BE2C (cell line): ENCODE data around the gene DNAJC13.

Experiments
- DNase-seq: peaks from one replicate; pipeline ENCODE4 v3.0.0-alpha.2; 2020
- H3K27me3 ChIP-seq: fragments of 250-450 bp; sonication (Bioruptor Pico); 2 replicates; pipeline ENCODE4 v1.5.1; 2020; ENCODE audit warnings: mild to moderate bottlenecking
- H3K36me3 ChIP-seq: fragments of 250-450 bp; sonication (Bioruptor Pico); 2 replicates; pipeline ENCODE4 v1.5.1; 2020; ENCODE audit warnings: mild to moderate bottlenecking
- H3K4me1 ChIP-seq: fragments of 250-450 bp; sonication (Bioruptor Pico); 2 replicates; pipeline ENCODE4 v1.5.1; 2020
- H3K4me3 ChIP-seq: 2 replicates; pipeline ENCODE4 v1.5.1; 2011; ENCODE audit warnings: low read depth, low read length
- H3K9me3 ChIP-seq: fragments of 250-450 bp; sonication (Bioruptor Pico); 2 replicates; pipeline ENCODE4 v1.5.1; 2020
- TF ChIP-seq, protein P1 (sequence below): IDR thresholded peaks from 2 replicates; pipeline ENCODE4 v1.5.1; 2012; ENCODE audit warnings: mild to moderate bottlenecking, low read depth, low read length

DNAJC13 gene

DNA sequence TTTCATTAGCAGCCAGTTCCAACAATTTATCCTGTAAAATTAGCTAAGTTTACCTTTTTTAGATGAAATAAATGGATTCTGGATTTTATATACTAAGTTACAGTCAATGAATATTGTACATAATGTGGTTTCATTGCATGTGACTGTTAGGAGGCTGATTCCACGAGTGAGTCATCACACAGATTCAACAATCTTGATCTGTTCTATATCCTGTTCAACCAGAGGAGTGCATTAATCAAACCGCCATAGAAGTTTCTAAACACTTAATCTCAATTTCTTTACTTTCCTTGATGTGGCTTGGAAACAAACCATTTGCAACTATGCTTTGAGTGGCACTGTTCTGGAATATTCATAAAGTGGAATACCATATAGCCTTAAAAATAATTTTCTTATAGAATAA lies 15.3 kb downstream of the DNAJC13 start:
- H3K4me3 ChIP-seq = no peak overlapping the region
- TF ChIP-seq, protein P1, sequence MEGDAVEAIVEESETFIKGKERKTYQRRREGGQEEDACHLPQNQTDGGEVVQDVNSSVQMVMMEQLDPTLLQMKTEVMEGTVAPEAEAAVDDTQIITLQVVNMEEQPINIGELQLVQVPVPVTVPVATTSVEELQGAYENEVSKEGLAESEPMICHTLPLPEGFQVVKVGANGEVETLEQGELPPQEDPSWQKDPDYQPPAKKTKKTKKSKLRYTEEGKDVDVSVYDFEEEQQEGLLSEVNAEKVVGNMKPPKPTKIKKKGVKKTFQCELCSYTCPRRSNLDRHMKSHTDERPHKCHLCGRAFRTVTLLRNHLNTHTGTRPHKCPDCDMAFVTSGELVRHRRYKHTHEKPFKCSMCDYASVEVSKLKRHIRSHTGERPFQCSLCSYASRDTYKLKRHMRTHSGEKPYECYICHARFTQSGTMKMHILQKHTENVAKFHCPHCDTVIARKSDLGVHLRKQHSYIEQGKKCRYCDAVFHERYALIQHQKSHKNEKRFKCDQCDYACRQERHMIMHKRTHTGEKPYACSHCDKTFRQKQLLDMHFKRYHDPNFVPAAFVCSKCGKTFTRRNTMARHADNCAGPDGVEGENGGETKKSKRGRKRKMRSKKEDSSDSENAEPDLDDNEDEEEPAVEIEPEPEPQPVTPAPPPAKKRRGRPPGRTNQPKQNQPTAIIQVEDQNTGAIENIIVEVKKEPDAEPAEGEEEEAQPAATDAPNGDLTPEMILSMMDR = no peak
- H3K36me3 ChIP-seq = no peaks in the 10 kb centered on the region; the same call in 1 of the 2 replicates
- no peaks in the 10 kb centered on the region for H3K9me3 ChIP-seq
- H3K4me1 ChIP-seq = peaks cover 5% of the 10 kb centered on the region; the same call in 1 of the 2 replicates
- no peaks in the 10 kb centered on the region for H3K27me3 ChIP-seq
- peak; percentile 12 for DNase-seq

DNA sequence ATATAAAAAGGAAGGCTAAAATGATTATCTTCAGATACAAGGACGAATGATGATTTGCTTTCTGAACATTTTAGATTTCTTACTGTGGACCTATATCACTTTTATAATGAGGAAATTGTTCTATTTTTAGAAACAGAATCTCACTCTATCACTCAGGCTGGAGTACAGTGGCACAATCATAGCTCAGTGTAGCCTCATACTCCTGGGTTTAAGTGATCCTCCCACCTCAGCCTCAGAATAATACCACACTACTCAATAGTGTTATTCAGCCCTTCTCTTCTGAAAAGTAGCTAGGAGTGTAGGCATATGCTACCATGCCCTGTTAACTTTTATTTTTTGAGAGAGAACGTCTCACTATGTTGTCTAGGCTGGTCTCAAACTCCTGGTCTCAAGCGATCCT lies 15.8 kb downstream of the DNAJC13 start:
- Histone ChIP-seq H3K27me3 (no peaks in the 10 kb centered on the region), H3K36me3 (no peaks in the 10 kb centered on the region; the same call in 1 of the 2 replicates), H3K4me1 (peaks cover 5% of the 10 kb centered on the region; the same call in 1 of the 2 replicates), H3K4me3 (no peak overlapping the region), H3K9me3 (no peaks in the 10 kb centered on the region)
- TF ChIP-seq, protein P1 = no peak
- DNase-seq = no peak

DNA sequence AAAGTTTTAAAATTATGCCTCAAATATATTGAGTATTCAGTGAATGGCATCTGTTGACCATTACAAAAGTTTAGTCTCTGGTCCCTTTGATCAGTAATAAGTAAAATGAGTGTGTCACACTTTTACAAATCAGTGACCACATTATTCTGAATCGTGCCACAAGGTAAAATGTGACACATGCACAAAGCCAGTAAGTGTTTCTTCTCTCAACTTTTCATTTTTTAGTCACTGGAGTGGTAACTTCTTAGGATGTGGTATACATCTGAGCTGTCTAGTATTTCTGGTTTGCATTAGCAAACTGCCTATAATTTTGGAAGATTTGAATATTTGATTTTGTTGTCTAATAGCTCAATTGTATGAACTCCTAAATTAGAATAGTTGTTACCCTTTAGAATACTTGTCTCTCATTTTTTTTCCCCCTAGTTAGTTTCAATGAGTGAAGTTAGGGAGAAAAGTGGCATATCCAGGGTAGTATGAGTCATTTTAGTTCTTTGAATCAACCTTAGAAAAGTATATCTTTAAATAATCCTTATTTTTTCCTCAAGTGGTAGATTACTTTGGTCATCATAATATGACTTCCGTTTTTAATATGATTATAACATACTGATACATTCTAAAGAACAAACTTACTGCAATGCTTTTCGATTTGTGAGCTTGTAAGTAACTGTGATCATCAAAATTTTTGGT lies 18.1 kb downstream of the DNAJC13 start:
- Histone ChIP-seq H3K4me3 (no peak overlapping the region), H3K4me1 (peaks cover 5% of the 10 kb centered on the region; the same call in 1 of the 2 replicates), H3K27me3 (no peaks in the 10 kb centered on the region), H3K9me3 (no peaks in the 10 kb centered on the region), H3K36me3 (no peaks in the 10 kb centered on the region; the same call in 1 of the 2 replicates)
- TF ChIP-seq, protein P1 = no peak
- no peak for DNase-seq

DNA sequence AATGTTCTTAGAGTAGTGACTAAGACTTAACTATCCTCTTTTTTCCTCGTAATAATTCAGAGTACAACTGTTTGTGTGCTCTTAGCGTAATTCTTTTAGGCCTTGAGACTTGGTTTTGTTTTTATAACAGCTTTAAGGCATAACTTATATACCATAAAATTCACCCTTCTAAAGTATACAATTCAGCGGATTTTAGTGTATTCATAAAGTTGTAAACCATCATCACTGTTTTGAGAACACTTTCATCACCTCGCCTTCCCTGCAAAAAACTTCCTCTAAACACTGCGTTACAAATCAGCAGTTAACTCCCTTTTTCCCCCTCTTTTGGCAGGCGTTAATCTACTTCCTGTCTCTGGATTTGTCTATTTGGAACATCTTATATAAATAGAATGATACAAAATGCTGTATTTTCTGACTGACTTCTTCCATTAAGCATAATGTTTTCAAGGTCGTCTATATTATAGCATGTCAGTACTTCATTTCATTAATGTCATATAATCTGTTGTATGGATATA lies 18.7 kb downstream of the DNAJC13 start:
- DNase-seq = no peak
- no peaks in the 10 kb centered on the region for H3K27me3 ChIP-seq
- no peak overlapping the region for H3K4me3 ChIP-seq
- H3K4me1 ChIP-seq = peaks cover 5% of the 10 kb centered on the region; the same call in 1 of the 2 replicates
- TF ChIP-seq, protein P1 = no peak
- no peaks in the 10 kb centered on the region for H3K9me3 ChIP-seq
- no peaks in the 10 kb centered on the region; the same call in 1 of the 2 replicates for H3K36me3 ChIP-seq

DNA sequence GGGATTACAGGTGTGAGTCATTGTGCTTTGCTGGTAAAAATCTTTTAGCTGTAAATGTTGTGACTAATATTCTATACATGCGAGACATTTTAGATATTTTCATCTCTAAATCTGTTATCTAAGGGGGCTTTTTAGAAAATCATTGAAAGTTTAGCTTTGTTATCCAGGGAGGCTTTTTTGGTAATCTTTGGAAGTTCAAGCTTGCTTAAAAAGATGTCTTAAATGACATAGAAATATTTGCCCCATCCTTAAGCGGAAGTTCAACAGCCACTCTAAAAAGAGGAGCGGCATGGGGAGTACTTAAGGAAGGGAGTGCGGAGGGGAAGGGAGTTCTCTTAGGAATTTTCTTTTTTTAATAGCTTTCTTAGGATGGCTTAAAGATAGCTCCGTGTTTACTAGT lies 26.1 kb downstream of the DNAJC13 start:
- Histone ChIP-seq H3K4me3 (no peak overlapping the region), H3K36me3 (peaks cover 3% of the 10 kb centered on the region; the same call in 1 of the 2 replicates), H3K4me1 (no peaks in the 10 kb centered on the region), H3K27me3 (no peaks in the 10 kb centered on the region), H3K9me3 (no peaks in the 10 kb centered on the region)
- DNase-seq = no peak
- TF ChIP-seq, protein P1 = no peak

DNA sequence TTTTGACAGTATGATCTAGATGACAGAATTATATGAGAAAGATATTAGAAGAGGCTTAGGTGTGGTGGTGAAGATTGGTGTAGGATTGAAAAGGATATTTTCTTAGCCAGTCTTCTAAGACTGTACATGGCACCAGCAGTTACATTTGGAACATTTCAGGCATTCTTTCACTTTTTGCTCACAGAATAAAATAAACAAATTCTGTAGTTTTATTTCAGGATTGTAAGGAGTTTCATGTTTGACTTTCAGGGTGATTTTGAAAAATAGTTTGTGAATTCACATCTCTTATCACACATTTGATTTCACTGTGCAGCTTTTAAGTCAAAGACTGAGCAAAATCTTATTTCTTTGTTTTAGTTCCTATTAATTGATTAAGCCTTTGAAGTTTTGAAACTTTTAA lies 27.1 kb downstream of the DNAJC13 start:
- no peaks in the 10 kb centered on the region for H3K9me3 ChIP-seq
- no peaks in the 10 kb centered on the region for H3K4me1 ChIP-seq
- H3K27me3 ChIP-seq = no peaks in the 10 kb centered on the region
- peaks cover 3% of the 10 kb centered on the region; the same call in 1 of the 2 replicates for H3K36me3 ChIP-seq
- DNase-seq = no peak
- TF ChIP-seq, protein P1 = no peak
- H3K4me3 ChIP-seq = no peak overlapping the region
